KOPT-K1 (cell line): ENCODE results near the gene FRMD3.
"Not testable (repeated sequence)": the region's sequence is repeated elsewhere in the genome, so short reads cannot be mapped to it uniquely, and the experiment has no call there.

Experiments
- H3K27ac ChIP-seq: fragments of 200-600 bp; sonication (generic); 2 replicates; pipeline ENCODE4 v1.5.1; 2016; ENCODE audit warnings: antibody characterized with exemption, mild to moderate bottlenecking, low read depth, low read length; ENCODE audit not compliant: poor library complexity, severe bottlenecking
- H3K36me3 ChIP-seq: fragments of 200-600 bp; sonication (generic); 2 replicates; pipeline ENCODE4 v1.5.1; 2017; ENCODE audit warnings: antibody characterized with exemption, mild to moderate bottlenecking, low read length, moderate library complexity; ENCODE audit not compliant: insufficient read depth
- H3K9me3 ChIP-seq: fragments of 200-600 bp; sonication (generic); 2 replicates; pipeline ENCODE4 v1.5.1; 2017; ENCODE audit warnings: antibody characterized with exemption, low read length, mild to moderate bottlenecking; ENCODE audit not compliant: insufficient read depth, poor library complexity, severe bottlenecking

FRMD3 gene

GRCh38 chr9:83387401-83388185, 150.6 kb downstream of the FRMD3 start:
- H3K9me3 ChIP-seq: no peaks in the 10 kb centered on the region
- no peak overlapping the region for H3K27ac ChIP-seq
- no peaks in the 10 kb centered on the region for H3K36me3 ChIP-seq

GRCh38 chr9:83385317-83385716, 152.9 kb downstream of the FRMD3 start:
- no peaks in the 10 kb centered on the region for H3K9me3 ChIP-seq
- H3K36me3 ChIP-seq: no peaks in the 10 kb centered on the region
- H3K27ac ChIP-seq: no peak overlapping the region

DNA sequence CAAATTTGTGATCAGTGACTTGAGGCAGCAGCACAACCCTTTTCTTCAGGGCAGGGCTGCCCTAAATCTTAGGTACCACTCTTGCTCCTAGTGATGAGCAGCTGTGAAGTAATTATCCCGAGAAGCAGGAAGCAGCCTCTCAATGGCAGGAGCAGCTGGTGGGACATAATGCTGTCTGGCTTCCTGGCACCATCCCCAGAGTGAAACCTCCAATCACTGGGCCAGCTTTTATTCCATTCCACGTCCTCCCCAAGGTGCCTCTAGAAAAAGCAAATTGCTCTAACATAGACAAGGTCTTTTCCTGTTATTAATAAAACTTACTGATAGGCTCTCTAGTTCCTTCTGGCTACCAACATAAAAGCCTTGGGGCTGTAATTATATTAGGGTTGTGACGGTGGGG, 154.0 kb downstream of the FRMD3 start:
- Histone ChIP-seq H3K36me3 (no peaks in the 10 kb centered on the region), H3K9me3 (no peaks in the 10 kb centered on the region), H3K27ac (no peak overlapping the region)

- H3K27ac ChIP-seq: no peak overlapping the region
- H3K36me3 ChIP-seq: no peaks in the 10 kb centered on the region
- no peaks in the 10 kb centered on the region for H3K9me3 ChIP-seq
These were observed 155.2 kb downstream of the FRMD3 start for GRCh38 chr9:83383034-83383433.

- H3K9me3 ChIP-seq: no peaks in the 10 kb centered on the region
- no peaks in the 10 kb centered on the region for H3K36me3 ChIP-seq
- H3K27ac ChIP-seq: no peak overlapping the region
These were observed 155.8 kb downstream of the FRMD3 start for GRCh38 chr9:83382421-83382820.

GRCh38 chr9:83379045-83379444, 159.2 kb downstream of the FRMD3 start:
- Histone ChIP-seq H3K27ac (no peak overlapping the region), H3K36me3 (no peaks in the 10 kb centered on the region), H3K9me3 (no peaks in the 10 kb centered on the region)

GRCh38 chr9:83372957-83373356, 165.2 kb downstream of the FRMD3 start:
- H3K9me3 ChIP-seq: no peaks in the 10 kb centered on the region
- H3K27ac ChIP-seq: no peak overlapping the region
- H3K36me3 ChIP-seq: no peaks in the 10 kb centered on the region

DNA sequence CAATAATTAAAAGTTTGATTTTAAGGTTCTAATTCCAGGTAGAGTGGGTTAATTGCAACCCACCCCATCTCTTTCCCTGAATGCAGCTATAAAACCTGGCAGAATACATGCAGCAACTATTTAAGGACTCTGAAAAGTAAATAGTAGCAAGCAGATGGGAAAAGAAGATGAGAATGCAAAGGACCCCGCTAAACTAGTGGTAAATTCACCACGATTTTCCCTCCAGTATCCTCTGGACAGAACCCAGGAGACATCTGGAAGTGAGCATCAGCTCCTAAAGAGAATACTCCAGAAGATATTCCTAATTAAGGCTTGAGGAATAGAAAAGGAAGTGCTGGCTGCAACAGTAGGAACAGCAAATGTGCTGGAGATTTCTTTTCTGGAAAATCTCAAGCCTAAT, 170.9 kb downstream of the FRMD3 start:
- H3K36me3 ChIP-seq: no peaks in the 10 kb centered on the region
- no peaks in the 10 kb centered on the region for H3K9me3 ChIP-seq
- H3K27ac ChIP-seq: no peak overlapping the region

- Histone ChIP-seq H3K9me3 (no peaks in the 10 kb centered on the region), H3K27ac (no peak overlapping the region), H3K36me3 (no peaks in the 10 kb centered on the region)
These were observed 175.7 kb downstream of the FRMD3 start for GRCh38 chr9:83362341-83362995.

DNA sequence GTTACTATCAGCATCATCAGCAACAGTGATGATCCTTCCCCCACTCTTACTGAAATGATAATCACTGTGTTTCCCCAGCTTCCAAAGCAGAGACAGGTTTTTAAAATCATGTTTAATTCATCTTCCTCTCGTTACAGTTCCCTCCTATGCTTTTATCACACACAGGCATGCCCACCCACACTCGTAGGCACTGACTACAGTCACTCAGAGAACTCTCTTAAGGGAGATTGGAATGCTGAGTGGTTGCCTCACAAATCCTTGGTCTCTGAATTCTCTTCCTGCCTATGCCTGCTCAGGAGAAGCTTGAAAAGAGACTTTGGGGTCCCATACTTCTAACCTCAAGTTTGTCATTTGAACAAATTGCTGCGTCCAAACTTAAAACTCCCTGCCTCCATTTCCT, 179.2 kb downstream of the FRMD3 start:
- no peak overlapping the region for H3K27ac ChIP-seq

DNA sequence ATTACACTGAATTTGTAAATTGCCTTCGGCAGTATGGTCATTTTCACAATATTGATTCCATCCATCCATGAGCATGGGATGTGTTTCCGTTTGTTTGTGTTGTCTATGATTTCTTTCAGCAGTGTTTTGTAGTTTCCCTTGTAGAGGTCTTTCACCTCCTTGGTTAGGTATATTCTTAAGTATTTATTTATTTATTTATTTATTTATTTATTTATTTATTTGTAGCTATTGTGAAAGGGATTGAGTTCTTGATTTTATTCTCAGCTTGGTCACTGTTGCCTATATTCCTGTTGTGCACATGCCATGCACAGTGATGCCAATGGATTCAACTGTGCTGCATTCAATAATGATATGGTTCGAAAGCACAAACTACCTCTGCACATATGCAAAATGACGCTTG, 179.7 kb downstream of the FRMD3 start:
- H3K36me3 ChIP-seq, H3K9me3 ChIP-seq, H3K27ac ChIP-seq: not testable (repeated sequence)

More for the DNA sequence above, 179.2 kb downstream of the FRMD3 start:
- Histone ChIP-seq H3K9me3 (no peaks in the 10 kb centered on the region), H3K36me3 (no peaks in the 10 kb centered on the region)

- Histone ChIP-seq H3K27ac (no peak overlapping the region), H3K36me3 (no peaks in the 10 kb centered on the region), H3K9me3 (no peaks in the 10 kb centered on the region)
These were observed 182.5 kb downstream of the FRMD3 start for GRCh38 chr9:83355729-83356151.

DNA sequence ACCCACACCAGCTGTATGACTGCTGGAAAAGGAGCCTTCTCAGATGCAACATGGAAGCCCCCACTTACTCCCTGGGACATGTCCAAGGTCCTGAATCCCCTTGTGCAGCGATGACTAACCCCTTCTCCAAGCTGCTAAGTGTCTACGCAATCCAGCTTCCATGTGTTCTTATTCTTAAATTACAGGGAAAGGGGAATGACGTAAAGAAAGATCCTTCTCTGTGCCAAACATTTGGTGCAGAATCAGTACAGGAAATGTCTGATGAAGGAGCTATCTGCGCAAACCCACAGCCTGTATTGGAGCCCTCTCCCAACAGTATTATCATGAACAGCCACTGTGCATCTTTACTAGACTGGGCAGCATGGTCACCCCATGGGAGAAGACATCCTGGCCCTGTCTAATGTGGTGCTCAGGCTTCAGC, 183.2 kb downstream of the FRMD3 start:
- H3K9me3 ChIP-seq: no peaks in the 10 kb centered on the region
- H3K36me3 ChIP-seq: no peaks in the 10 kb centered on the region
- no peak overlapping the region for H3K27ac ChIP-seq

DNA sequence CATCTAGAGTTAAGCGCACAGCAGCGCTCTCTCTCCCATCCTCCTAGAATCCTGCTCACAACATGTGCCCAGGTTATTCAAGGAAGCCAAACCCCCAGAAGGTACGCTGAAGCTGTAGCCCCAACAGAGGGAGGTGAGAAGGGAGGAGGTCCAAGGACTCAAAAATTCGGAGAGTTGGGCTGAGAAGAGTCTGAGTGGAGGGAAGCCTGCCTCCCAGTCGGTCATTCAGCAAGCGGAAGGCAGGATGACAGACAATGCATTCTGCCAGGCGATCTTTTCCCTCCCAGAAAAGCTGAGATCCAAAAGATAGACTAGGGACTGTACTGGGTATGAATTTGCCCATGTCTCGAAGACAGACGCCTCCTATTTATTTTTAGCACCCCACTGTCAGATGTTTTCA, 189.2 kb downstream of the FRMD3 start:
- H3K36me3 ChIP-seq: no peaks in the 10 kb centered on the region
- no peak overlapping the region for H3K27ac ChIP-seq
- H3K9me3 ChIP-seq: no peaks in the 10 kb centered on the region

DNA sequence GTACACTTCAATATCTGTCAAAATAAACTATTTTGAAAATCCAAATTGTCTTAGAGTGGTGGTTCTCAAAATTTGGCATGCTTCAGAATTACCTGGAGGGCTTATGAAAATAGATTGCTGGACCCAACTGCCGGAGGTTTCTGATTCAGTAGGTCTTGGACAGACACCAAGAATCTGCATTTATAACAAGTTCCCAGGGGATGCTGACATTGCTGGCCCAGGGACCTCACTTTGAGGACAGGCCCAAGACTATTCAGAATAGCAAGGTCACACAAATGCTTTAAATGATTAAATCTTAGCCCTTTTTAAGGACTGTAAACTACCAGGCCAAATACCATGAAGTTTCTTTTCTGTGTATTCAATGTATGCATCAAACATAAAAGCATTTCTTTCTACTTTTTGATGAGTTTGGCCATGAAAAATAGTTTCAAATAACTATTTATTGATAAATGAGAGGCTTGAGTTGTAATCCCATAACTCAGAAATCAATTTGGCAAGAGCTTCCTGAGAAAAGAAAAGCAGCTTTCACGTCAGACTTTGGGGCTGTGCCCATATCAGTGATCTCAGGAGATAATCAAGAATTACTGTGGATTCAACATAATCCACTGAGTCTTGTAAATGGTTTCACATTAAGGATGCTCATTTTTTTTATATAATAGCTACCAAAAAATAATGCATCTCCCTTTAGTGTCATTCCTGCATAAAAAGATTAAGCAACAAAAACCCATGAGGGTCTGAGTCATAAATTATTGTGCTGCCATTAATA, 191.4 kb downstream of the FRMD3 start:
- Histone ChIP-seq H3K36me3 (no peaks in the 10 kb centered on the region), H3K27ac (no peak overlapping the region), H3K9me3 (no peaks in the 10 kb centered on the region)
